GM19238 (cell line): ENCODE results near the gene RETSAT.

Source experiments
- DNase-seq: peaks from one replicate; pipeline ENCODE4 v3.0.0; 2011; ENCODE audit warnings: low spot score; ENCODE audit not compliant: insufficient read length

RETSAT gene

GRCh38 chr2:85308896-85309555 lies 45.3 kb downstream of the RETSAT start:
- DNase-seq: no peak

- no peak for DNase-seq
These were observed 46.1 kb downstream of the RETSAT start for GRCh38 chr2:85308201-85308600.

GRCh38 chr2:85307527-85307897 lies 46.8 kb downstream of the RETSAT start:
- DNase-seq: no peak

GRCh38 chr2:85303780-85304531 lies 50.4 kb downstream of the RETSAT start:
- no peak for DNase-seq

- DNase-seq: no peak
These were observed 52.2 kb downstream of the RETSAT start for GRCh38 chr2:85302121-85302520.
